ENCODE data around the gene MIB1. TPM values are rescaled to one million over a fixed set of nuclear protein-coding genes. Genes with fewer than 3 reads are reported as not detected.

Gene MIB1
- total RNA-seq, 1 experiment from 2014 or later: 78.9 TPM

DNA sequence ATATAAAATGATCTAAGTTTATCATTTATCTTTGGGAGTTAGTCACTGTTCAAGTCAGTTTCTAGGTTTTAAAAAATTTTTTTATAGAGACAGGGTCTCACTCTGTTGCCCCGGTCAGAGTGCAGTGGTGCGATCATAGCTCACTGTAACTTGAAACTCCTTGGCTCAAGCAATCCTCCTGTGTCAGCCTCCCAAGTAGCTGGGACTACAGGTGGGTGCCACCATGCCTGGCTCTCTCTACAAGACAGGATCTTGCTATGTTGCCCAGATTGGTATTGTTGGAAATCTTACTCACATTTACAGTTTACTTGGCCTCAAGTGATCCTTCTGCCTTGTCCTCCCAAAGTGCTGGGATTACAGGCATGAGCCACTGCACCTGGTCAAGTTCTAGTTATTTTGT is 74.5 kb downstream of the MIB1 start:
- DNase-seq (ENCODE audit: low spot score): no peak

DNA sequence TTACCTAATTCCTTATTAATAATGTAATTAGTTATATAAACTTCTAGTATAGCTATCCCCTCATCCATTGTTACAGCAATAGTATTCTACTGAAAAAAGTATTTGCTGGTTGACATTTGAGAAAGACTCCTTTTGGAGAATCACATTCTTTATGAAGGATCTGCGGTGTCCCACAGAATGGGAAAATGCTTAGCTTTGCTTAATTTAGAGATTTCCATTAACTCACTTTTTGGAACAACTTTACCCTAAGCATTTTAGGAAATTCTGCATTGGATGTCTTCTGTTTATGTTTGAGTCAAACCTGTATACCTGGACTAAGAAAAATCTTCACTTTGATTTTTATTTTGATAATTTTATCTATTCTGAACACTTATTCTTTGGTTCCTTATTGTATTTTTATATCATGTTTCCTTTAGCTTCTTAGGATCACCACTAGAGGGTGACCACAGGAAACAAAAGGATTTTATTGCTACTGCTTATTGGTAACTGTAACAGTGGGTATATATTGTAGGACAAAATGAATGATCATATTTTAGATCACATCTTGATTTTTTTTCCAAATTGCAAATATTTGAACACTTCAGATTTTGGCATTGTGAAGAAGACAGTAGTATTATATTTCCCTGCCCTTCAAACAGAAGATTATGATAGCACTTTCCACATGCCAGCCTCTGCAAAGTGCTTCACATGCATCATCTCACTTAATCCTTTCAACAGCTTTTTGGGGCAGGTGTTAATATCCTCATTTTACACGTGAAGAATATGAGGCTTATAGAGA is 79.6 kb downstream of the MIB1 start:
- DNase-seq (ENCODE audit: low spot score): peak; percentile 26

DNA sequence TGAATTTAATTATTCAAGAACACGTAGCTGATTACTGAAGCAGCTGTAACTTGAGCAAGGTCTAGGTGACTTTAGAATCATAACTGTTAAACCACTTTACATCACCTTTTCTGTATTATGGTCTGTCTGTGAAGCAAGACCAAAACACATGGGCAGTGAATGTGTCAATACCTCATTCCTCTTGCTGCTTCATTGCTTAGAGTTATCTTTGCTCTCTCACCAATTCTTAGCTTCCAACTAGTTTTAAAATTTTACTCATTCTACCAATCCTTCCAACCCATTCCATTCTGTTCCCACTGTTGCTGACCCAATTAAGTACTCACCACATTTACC is 80.2 kb downstream of the MIB1 start:
- DNase-seq (ENCODE audit: low spot score): no peak

DNA sequence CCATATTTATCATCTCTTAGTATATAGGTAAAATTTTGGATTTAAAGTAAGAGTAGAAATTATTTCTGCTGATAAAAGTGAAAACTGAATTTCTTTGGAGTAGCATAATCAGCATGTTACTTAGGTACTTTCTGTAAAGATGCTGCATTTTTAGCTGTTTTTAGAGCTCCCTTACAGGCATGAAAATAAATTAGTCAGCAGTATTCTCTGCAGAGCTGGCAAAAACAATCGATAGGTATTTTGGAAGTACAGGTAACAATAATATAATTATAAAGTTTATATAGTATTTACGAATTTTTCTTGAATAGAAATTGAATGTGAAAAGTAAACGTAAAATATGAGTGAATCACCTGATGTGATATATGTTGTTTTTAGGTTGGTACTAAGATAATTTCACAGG is 83.3 kb downstream of the MIB1 start:
- DNase-seq (ENCODE audit: low spot score): no peak

DNA sequence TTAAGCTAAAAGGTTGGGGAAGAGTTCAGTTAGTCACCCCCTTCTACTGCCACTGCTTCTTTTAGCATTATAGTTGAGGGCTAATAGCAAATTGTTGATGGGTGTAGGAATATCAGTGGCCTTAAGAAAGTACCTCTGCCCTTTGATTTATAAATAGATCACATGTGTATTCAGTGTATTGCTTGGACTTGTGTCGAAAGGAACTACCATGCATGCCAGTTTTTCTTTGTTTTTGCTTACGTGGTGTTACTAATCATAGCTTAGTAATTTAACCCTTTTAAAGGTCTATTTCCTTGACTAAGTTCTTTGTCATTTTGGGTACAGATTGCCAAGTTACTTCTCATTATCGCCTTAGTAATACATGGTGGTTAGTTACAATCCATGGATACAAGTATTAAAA is 85.6 kb downstream of the MIB1 start:
- DNase-seq (ENCODE audit: low spot score): no peak

DNA sequence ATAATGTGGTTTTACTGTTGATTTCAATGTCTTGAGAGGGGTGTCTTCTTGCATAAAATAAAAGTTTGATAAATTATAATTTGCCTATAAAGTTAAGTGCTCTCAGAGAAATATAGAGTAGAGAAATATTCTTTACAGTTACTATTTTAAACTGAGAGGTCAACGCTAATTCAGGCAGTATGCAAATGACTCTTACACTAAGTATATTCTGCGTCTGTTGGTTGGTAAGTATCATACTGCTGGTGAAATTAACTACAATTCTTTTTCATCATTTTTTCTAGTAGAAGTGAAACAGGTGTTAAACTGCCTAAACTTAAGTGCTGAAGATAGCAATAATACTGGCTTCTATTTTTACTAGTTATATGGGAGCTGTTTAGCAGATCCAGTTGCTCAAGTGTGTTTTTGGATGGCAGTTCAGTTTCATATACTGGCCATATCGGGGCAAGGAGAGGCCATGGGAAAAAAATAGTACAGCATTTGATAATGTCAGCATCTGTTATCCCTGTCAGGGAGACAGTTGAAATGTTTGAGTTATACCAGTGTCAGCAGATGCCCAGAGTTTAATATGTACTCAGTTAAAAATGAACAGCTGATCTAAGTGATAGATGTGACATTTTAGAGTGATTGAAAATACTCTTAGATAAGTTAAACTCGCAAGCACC is 86.2 kb downstream of the MIB1 start:
- no peak for DNase-seq (ENCODE audit: low spot score)

DNA sequence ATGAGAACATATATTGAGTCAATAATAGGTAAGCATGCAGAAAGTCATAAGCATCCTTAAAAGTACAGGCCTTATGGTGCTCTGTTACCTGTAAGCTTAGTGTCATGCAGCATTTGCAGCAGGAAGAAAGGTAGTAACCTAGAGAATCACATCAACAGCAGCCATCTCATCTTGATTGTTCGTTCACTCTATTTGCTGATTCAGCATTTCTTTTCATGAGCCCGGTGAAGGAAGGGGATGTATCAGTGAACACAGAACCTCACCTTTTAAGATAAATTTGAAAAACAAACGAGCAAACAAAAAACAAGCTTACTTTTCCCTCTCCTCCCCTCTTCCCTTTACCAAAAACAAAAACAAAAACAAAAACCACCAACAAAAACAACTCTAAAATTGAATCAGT is 89.9 kb downstream of the MIB1 start:
- DNase-seq (ENCODE audit: low spot score): no peak

DNA sequence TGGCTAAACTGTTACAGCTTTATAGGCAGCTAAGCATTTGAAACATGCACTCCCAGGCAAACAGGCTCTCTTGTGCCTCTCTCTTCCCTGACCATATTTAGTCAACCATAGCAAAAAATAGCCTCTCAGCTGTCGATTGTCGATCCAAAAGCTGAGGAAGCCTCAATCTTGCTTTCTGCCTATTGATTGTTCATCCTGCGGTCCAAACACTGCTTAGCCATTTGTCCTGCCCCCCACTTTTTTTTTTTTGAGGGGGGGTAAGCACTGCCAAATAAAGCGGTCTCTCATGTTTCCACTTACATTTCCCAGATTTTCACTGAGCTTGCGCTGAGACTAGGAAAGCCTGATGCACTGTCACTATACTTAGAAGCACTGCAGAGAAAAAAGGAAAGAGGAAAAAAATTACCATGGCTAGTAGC is 90.8 kb downstream of the MIB1 start:
- DNase-seq (ENCODE audit: low spot score): no peak

DNA sequence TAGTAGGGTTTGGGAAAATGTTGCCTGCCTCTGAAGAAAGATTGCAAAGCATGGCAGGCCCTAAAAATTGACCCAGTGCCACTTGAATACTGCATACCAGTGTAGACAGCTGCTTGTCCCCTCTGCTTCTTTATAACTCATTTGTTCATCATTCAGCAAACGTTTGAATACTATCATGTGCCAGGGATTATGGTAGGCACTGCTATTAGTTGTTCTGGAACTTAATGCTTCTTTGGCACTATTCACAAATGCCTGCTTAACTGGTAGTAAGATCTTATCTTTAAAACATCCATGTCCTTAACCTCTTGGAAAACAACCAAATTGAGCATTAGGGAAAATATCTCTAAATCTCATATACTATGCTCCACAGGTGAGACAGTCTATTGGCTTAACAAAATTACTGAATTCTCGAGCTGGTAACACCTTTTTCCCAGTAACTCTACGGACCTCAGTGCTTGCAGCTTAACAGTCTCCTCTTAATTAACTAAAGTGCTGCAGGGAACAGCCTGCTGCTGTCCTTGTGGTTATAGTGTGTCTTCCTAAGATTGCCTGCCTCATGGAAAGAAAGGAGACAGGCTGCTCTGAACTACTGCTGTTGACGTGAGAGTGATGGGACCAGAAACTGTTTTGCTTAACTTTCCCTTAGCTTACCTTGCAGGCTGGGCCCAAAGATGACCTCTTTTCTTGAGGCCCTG is 93.2 kb downstream of the MIB1 start:
- DNase-seq (ENCODE audit: low spot score): no peak

DNA sequence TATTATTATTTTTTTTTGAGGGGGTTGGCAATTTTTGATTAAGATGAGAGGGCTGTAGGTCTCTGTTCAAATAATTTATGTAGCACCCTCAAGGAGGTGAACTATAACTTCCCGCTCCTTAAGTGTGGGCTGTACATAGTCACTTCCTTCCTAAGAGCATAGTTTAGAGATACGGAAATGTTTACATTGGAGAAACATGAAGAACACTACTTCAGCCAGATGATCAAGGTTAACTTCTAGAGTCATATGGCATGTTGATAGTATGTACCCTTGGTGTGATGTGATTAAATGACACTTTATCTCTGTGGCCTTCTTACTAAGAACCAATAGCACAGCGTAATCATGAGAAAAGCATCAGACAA is 93.7 kb downstream of the MIB1 start:
- DNase-seq (ENCODE audit: low spot score): no peak

DNA sequence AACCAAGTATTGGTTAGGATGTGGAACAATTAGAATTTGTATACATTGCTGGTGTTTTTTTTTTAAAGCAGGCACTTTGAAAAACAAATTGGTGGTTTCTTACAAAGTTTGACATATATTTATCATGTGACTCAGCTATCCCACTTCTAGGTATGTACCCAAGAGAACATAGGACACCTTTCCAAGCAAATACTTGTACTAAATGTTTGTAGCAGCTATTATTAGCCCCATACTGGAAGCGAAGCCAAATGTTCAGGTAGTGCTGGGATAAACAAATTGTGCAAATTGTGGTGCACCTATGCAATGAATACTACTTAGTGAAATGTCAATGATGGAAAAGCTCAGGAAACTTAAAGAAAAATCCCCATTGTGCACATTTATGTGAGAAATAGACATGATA is 101.0 kb downstream of the MIB1 start:
- DNase-seq (ENCODE audit: low spot score): no peak

DNA sequence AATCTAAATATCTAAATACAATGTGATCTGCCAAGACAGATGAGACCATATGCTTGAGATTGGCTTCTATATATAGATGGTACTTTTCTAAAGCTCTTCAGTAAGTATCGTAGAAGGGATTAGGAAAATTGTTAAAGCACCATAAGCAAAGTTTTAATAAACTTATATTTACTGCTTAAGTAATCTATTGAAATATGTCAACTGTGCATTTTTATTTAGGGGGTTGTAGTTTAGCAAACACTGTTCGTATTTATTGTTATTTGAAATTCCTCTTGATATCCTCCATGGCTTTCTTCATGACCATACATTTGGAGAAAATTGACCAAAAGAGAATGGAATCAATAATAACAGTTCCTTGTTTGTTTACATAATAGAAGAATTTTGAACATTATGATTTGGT is 102.7 kb downstream of the MIB1 start:
- DNase-seq (ENCODE audit: low spot score): no peak

DNA sequence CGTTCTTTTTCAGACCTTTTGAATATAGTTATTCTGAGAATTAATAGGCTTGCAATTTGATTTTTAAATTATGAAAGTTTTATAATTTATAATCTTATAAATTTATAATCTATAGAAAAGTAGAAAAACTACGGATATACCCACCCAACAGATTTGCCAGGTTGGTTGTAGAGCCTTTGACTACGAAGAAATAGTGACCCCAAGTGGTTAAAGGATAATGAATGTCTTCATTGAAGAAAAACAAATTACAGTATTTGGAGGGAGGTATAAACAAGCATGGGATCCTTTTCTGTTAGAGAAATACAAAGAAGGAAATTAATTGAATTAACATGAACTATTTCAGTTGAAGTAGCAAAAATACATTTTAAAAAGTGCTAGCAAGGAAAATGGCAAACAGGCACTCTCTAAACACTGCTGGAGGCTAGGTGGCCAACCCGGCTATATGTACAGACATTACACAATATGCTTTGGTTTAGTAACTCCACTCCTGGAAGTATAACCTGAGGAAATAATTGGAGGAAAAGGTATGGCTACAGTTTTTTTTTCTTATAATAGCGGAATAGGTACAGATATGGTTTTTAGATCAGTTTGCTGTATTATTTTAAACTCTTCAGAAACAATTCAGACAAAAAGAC is 110.9 kb downstream of the MIB1 start:
- DNase-seq (ENCODE audit: low spot score): no peak

DNA sequence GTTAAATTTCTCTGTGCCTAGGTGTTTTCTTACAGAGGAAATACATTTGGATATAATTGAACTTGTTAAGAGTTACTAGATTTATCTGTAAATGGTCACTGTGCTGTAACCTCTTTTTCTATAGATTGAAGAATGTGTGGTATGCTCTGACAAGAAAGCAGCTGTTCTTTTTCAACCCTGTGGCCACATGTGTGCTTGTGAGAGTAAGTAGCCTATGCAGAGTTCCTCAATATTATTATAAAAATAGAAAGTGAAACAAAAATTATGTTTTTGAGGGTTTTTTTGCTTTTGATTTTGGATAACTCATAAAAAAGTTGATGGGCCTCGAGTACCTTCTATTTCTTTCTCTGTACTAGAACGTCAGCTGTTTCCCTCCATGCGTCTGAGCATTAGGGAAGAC is 112.4 kb downstream of the MIB1 start:
- no peak for DNase-seq (ENCODE audit: low spot score)

DNA sequence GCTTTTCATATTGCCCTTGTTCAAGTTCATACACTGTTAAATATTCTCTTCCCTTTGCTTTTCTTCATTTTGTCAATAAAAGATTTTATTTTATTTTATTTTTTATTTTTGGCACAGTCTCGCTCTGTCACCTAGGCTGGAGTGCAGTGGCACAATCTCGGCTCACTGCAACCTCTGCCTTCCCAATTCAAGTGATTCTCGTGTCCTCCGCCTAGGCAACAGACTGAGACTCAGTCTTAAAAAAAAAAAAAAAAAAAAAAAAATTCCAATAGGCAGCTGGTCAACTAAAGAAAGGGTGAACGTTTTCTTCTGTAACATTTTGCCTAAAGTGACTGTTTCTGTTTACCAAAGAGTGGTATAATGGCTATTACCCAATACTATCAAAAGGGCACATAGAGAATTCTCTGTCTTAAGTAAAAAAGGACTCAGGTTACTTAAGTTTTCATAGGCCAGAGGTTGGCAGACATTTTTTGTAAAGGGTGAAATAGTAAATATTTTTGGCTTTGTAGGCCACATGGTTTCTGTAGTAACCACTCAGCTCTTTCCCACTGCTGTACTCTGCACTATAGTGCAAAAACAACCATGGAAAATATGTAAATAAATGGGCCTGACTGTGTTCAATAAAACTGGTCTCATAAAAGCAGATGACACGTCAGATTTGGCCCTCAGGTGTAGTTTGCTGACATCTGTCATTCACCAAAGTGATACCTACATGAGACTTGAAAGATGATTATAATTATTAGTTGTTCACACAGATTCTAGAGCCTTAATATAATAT is 113.4 kb downstream of the MIB1 start:
- DNase-seq (ENCODE audit: low spot score): no peak

DNA sequence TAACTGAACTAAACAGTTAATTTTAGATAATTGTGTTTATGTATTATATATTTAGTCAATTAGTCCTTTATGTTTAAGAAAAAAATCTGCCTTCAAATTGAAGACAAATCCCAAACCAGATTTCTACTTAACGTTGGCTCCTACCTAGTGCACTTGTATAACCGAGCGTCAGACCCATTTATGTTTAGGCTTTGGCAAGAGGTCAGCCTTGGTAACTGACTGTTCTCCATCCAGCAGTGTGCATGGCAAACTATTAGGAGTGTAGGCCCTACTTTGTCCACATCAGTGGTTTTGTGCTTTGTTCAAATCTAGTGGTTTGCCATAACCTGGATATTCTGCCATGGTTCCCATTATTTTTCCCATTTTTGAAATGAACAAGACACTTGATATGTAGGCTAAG is 114.8 kb downstream of the MIB1 start:
- DNase-seq (ENCODE audit: low spot score): no peak

DNA sequence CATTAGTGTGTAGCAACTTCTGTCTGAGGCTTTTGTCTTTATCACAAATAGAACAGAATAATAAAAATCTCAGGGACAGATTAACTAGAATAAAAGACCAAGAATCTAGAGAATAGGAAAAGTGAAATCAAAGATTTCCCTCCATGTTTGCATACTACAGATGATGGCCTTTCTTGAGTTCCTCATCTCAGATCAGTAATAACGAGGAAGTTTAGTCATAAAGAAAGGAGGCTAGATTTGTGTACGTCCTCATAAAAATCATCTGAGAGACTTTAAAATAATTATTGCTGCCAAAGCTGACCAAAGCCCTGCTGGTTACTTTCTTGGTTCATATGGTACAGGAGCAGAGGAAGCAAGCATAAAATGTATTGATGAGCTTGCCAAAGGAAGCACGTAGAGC is 117.3 kb downstream of the MIB1 start:
- no peak for DNase-seq (ENCODE audit: low spot score)

DNA sequence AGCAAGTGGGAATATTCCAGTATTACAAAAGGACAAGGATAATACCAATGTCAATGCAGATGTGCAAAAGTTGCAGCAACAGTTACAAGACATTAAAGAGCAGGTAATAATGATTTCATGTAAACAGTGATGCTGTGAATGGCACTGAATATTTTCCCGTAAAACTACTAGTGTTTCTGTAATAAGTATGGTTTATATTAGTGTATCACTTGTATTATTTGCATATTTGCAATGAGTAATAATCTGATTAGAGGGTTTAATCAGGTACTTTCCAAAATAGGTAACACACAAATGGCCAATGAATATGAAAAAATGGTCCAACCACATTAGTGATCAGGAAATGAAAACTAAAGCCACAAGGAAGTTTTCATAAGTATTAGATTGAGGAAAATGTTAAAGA is 118.0 kb downstream of the MIB1 start:
- DNase-seq (ENCODE audit: low spot score): no peak

DNA sequence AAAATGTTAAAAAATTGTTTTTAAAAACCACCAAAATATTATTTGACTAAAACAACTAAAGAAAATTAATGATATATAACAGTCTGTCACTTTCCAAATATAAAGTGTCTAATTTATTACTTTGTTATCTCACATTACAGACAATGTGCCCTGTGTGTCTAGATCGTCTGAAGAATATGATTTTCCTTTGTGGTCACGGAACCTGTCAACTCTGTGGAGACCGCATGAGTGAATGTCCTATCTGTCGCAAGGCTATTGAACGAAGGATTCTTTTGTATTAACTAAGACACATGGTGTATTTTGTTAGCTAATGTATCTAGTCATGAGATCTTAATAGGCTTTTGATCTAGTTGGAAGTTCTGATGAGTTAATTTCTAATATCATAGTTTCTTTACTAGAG is 123.8 kb downstream of the MIB1 start:
- DNase-seq (ENCODE audit: low spot score): no peak

DNA sequence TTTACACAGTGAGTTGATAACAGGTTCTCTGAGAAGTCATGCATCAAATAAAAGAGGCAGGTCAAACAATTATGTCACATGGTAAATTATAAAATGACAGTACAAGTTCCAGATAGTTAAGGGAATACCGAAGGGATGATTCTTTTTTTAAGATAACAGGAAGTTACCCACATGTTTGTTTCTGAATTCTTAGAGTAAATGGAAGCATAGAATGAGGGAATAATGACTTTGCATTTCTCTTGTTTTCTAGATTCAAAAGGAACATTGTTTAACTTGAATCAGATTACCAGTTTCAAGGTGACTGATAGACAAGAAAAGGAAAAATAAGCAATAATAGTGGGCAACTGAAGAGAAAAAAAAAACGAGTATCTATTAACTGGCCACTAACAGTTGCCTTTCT is 124.5 kb downstream of the MIB1 start:
- DNase-seq (ENCODE audit: low spot score): peak; percentile 39

DNA sequence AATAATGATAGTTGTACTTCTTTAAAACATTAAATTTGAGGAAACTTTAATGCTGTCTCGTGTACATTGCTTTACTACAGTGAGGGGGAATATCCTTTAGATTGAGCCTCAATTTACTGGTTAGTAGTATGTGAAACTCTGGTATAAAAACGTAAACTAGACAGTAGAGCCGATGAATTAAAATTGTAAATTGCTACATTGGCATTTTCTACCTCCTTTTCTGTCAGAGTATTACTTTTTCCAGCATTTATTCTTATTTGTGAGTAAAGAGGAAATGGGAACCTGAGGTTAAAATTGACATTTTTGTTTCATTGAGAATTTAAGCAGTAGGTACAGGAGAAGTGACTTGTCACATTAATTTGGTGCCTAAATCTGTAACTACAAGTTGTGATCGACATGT is 128.2 kb downstream of the MIB1 start:
- no peak for DNase-seq (ENCODE audit: low spot score)

DNA sequence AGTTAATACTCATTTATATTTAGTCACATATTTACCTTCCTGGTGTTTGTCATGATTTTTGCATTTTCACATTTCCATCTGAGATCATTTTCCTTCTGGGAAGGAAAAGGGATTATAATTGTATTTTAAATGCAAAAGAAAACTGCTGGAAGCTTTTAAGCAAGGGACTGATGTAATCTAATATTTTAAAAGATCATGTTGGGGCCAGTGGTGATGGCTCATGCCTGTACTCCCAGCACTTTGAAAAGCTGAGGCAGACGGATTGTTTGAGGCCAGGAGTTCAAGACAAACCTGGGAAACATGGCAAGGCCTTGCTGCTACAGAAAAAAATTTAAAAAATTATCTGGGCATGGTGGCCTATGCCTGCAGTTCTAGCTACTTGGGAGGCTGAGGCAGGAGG is 149.0 kb downstream of the MIB1 start:
- no peak for DNase-seq (ENCODE audit: low spot score)

Measured in A172 (cell line).